ENCODE results near the gene ZNFX1.
"Not testable (repeated sequence)": the region's sequence is repeated elsewhere in the genome, so short reads cannot be mapped to it uniquely, and the experiment has no call there.

Gene ZNFX1

DNA sequence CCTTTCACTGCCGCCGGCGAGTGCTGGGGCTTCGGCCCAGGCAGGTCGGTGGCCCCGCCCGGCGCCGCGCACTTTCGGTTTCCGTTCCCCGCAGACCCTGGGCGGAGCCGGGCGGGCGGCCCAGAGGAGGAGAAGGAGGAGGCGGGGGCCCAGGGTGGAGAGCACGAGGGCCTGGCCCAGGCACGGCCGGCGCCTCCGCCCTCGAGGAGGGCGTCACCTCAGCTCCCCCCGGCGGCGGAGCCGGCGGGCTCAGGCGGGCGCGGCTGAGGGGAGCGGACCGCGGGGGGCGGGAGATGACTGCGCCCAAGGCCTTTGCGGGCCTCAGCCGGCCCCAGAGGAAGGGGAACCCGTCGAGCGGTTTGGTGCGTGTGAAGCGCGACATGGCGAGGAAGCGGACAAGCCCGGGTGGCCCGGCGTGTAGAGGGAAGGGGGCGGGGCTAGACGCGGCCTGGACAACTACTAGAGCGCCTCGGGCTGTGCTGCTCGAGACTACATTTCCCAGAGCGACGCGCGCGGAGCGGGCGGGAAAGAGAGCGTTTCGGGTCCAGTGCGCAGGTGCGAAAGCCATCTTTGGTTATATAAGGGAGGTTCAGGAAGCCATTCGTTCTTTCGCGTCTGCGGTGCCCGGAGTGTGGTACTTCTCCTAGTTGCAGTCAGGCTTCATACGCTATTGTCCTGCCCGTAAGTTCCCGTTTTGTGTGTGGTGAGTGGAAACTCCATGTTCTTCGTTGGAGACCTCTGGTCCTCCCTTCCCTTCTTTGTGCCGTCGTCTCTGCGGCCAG is at the start of gene ZNFX1:
Gene ZNFX1, minus strand, starts transcription at position 22 of the 782 bp plus-strand sequence. CDS start 2,218 bp downstream, outside the sequence.
- peak; percentile 97 for DNase-seq (ENCODE audit: low read depth)

- DNase-seq (ENCODE audit: low read depth), result no peak
Measured at GRCh38 chr20:49326026-49326425, 48.2 kb upstream of the ZNFX1 start.

GRCh38 chr20:49324306-49324705 is 46.4 kb upstream of the ZNFX1 start:
- DNase-seq (ENCODE audit: low read depth), result no peak

- DNase-seq (ENCODE audit: low read depth), result no peak
Measured at GRCh38 chr20:49323622-49324238, 45.9 kb upstream of the ZNFX1 start.

DNA sequence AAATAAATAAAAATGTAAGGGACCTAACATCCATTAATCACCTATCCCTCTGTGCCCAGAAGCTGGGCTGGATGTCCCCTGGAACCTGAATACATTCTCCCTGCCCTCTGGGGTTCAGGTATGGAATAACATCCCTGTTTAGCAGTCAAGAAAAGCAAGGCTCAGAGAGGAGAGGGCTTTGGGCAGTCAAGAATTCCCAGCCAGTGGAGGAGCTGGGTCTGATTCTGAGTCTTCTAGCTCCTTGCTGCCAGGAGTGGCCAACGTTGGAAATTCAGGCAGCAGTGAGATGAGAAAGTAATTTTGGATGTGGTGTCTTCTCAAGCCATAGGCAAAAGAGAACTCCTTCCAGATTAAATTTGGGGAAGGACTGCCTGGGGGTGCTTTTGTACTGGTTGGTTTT is 42.6 kb upstream of the ZNFX1 start:
- DNase-seq (ENCODE audit: low read depth), result no peak

- DNase-seq (ENCODE audit: low read depth), result no peak
Measured at GRCh38 chr20:49319208-49319809, 41.5 kb upstream of the ZNFX1 start.

GRCh38 chr20:49318430-49319207 is 40.8 kb upstream of the ZNFX1 start:
- no peak for DNase-seq (ENCODE audit: low read depth)

DNA sequence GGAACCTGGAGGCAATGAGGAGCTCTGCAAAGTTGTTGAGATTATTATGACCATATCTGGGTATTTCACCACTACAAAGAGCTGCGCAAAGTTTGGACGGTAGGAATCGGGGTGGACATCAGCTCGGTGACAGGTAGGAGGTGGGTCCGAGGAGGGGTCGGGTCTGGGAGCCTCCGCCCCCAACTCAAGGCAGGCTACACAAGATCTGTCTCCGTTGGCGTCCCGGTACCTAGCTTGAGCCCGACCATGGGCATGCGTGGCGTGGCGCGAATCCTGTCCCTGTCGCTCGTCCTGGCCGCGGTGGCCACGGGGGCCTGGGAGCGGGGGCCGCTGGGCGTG is 40.2 kb upstream of the ZNFX1 start:
- no peak for DNase-seq (ENCODE audit: low read depth)

GRCh38 chr20:49316704-49317103 is 38.8 kb upstream of the ZNFX1 start:
- no peak for DNase-seq (ENCODE audit: low read depth)

- DNase-seq (ENCODE audit: low read depth), result no peak
Measured at GRCh38 chr20:49315580-49315979, 37.7 kb upstream of the ZNFX1 start.

GRCh38 chr20:49314052-49314451 is 36.2 kb upstream of the ZNFX1 start:
- not testable (repeated sequence) for DNase-seq (ENCODE audit: low read depth)

GRCh38 chr20:49313283-49313682 is 35.4 kb upstream of the ZNFX1 start:
- DNase-seq (ENCODE audit: low read depth), result no peak

DNA sequence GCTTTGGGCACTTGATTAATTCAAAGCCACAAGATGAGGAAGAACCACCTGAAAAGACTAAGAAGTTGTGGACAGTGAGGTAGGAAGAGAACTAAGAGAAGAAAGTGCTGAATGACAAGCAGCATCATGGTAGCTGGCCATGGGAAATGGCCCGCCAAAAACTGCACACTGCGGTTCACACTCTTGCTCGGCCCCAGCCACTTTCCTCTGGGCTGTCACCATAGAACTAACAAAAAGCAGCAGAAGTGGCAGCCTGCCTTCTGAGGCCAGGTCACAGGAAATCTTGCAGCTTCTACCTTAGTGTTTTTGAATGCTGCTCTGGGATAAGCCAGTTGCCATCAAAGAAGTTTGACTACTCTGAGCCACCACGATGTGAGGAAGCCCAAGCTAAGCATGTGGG is 34.8 kb upstream of the ZNFX1 start:
- DNase-seq (ENCODE audit: low read depth), result no peak

DNA sequence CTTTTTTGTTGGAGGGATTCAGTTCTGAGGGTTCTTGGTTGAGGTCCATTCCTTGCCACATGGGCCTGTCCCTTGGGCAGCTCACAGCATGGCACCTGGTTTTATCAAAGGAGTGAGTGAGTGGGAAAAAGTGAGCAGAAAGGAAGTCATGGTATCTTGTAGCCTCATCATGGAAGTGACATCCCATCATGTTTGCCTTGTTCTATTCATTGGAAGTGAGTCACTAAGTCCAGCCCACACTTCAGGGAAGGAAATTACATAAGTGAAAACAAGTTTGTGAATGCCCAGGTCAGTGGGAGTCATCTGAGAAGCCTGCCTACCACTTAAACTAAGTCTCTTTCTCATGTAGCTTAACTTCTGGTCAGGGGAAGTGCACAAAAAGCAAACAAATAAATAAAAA is 32.8 kb upstream of the ZNFX1 start:
- DNase-seq (ENCODE audit: low read depth), result no peak

- no peak for DNase-seq (ENCODE audit: low read depth)
Measured at GRCh38 chr20:49308875-49309274, 31.0 kb upstream of the ZNFX1 start.

DNA sequence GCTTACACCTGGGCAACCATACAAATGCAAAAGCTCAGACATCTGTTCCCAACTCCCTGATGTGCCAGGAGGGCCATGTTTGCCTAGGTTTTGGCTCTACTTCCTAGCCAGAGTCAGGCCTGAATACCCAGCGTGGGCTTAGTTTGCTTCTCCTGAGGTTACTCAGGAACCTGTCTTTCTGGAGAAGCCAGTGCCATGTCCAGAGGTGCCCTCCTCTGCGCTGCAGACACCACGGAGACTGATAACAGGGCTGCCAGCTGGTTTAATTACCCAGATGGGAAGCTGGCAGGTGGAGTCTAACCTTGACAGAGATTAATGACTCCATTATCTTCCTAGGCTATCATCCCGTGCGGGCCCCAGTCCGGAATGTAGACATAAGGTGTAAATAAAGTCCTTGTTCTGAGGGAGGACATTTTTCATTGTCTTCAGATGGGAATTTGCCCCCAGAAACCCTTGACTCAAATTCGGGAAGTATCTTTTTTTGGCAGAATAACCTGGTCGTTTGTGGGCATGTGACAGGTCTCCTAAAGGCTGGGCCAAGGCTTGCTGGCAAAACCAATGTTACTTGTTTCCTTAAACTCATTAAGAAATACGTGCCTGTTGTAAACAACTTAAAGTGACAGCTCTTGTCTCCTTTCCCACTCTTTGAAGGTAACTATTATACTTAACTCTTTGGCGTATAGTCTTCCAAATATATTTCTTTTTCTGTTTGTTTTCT is 29.2 kb upstream of the ZNFX1 start:
- no peak for DNase-seq (ENCODE audit: low read depth)

DNA sequence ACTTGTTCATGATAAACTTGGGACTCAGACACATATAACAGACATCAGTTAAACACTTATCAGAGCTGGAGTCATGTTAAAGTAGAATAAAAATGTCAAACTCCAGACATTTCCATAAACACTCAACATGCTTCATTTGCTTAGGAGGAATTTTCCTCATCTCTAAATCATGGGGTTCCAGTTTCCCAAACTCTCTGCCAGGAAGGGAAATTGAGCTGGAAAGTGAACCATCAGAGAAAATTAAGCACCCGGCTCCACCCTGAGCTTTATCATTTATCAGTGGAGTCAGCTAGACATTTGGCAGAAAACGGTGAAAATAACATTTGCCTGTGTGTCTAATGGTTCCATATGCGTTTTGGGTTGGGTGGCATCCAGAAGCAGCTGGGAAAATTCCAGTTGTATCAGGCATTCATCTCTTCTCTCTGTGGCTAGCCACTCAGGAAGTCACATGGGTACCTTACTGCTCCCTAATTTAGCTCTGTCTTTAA is 25.3 kb upstream of the ZNFX1 start:
- DNase-seq (ENCODE audit: low read depth), result no peak

DNA sequence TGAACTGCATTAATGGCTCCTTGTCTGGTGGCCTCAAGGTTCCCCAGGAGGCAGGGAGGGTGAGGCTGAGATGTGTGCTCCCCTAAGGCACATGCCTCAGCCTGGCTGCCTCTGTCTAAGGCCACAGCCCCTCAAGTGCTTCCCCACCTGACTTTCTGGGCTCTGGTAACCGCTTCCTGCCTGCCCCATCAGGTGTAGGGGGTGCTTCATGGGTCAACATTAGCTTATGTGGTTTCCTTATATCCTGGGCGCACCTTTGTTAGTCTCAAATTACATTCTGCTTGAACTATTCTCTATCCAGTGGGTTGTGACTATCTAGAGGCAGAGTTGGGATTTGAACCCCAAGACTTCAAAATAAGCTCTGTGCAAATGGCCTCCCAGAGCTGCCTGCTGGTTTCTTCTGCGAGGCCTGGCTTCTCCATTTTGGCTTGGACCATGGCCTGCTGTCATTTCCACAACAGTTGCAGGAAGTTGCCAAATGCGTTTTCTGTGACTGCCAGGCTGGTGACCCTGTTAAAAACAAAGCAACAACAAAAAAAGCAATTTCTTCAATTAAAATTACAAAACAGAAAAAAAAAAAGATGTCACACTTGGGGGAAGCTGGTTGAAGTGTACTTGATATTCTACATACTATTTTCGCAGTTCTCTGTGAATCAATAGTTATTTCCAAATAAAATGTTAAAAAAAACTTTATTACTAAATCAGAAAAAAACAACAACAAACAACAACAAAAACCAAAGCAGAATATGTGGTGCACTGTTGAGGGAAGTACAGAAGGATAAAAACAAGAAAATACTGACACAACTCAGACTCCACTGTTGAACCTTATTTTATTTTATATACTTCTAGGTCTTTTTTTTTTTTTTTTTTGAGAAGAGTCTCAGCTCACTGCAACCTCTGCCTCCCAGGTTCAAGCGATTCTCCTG is 20.0 kb upstream of the ZNFX1 start:
- DNase-seq (ENCODE audit: low read depth), result no peak

GRCh38 chr20:49294002-49294654 is 16.3 kb upstream of the ZNFX1 start:
- not testable (repeated sequence) for DNase-seq (ENCODE audit: low read depth)

DNA sequence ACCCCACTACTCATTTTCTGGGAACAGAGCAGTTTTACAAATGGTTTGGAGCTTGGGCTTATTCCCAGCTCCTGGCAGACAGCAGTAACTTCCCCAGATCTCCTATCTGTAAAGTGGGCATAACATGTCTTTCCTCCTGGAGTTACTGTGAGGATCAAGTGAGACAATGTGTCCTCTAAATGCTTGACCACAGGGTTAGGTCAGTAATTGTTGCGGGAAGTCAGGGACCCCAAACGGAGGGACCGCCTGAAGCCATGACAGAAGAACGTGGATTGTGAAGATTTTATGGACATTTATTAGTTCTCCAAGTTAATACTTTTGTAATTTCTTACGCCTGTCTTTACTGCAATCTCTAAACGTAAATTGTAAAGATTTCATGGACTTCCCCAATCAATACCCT is 15.3 kb upstream of the ZNFX1 start:
- DNase-seq (ENCODE audit: low read depth), result no peak
